ENCODE measurements around the gene HDAC4.

Gene HDAC4

GRCh38 chr2:239321596-239322415, 79.0 kb downstream of the HDAC4 start:
- DNase-seq: peak; percentile 8

DNA sequence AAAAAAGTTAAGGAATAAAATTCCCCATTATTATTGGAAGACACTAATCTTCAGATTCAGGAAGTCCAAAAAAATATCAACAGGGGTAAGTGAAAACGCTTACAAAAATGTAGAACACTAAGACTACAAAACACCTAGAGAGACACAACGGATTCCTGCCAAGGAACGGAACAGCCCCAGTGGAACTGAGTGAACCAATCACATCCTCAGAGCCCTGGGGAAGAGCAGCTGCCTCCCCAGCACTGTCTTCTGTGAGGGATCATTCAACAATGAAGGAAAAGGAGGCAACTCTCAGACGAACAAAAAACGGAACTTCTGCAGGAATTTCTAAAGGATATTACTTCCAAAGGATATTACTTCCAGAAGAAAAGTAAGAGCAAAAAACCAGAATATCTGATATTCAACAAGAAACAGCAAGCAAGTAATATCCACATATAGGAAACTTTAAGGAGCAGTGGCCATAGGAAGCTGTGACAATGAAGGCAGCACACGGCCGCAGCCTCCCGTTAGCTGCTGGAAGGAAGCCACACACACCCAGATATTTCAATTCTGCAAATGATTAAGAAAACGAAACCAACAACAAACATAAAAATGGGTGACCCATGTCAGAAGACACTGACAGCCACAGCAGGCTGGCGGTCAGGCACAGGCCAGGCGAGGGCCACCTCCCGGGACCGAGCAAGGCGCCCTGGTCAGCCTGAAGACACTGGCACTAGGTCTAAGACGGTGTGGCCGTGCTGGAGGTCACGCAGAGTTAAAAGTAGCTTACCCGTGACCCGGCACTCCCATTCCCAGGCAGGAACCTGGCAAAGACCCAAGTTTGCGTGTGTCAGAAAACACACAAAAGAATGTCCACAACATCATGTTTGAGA, 81.8 kb downstream of the HDAC4 start:
- DNase-seq: no peak

GRCh38 chr2:239318151-239318611, 82.6 kb downstream of the HDAC4 start:
- DNase-seq: no peak

DNA sequence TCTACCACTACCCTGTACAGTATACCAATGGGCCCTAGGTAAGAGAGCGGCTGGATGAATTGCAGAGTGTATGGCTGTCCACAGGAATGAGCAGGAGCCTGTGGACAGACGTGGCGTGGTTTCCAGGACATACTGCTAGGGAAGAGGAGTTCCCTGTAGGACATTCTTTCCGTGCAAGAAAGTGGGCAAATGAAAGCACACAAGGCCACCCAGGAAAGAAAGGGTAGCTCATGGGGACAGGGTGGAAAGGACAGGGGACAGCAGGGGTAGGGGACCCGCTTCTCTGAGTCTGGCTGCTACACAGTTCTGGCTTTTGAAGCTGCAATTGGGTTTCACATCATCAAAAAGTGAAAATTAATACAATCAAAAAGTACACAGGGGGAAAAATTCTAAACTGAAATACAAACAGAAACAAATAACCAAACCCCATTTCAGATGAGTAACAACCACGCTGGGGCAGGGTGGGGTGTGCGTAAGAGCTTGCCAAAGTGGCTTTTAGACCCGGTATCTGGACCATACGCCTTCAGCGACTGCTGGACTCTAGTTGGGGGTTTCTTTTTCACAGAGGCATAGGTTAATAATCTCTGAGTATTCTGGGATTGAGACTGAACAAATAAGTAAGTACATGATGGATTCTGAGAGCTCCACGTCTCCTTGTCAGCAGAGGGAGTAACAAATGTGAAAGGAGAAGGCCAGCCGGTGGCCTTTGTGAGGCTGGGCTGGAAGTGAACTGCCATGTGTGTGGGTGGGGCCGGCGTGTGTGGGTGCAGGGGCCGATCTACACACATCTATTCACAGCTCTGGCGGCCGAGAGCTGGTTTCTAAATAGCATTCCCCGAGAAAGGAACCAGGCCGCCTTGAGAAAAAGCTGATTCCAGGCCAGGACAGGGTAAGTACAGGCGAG, 84.0 kb downstream of the HDAC4 start:
- no peak for DNase-seq

GRCh38 chr2:239315308-239315707, 85.5 kb downstream of the HDAC4 start:
- no peak for DNase-seq

DNA sequence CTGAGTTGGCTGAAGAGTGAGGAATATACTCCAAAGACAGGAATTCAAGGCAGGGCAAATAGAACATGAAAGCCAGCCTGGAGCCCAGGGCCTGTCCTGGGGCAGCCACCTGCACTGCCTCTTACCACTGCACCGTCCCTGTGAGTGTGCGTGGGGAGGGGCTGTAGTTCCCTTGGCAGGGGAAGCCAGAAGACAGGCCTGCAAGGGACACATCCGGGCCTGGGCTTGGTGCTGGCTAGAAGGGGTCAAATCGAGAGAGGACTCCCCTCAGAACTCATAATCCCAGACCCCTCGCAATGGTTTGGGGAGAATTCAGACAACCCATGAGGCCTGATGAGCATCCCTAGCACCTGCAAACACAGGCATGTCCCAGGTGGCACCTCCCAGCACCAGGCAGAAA, 87.0 kb downstream of the HDAC4 start:
- DNase-seq: no peak

GRCh38 chr2:239312741-239313667, 87.8 kb downstream of the HDAC4 start:
- DNase-seq: no peak

DNA sequence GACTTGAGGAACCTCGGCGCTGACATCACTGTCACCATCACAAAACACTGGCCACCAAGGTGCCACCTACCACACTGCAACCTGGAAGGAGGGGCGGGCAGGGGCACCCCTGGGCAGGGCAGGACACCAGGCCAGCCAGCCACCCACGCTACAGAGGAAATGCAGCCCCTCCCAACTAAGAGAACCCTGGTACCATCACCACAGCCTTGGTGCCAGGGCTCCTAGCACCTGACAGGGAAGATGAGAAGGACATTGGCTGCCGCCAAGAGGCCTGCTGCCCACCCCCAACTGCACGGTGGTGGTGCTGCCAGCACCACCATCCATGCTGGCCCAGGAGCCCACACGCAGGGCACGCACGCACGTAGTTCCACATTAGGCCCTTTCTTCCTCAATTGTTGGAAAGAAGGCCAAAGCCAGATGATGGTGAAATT, 88.7 kb downstream of the HDAC4 start:
- no peak for DNase-seq

DNA sequence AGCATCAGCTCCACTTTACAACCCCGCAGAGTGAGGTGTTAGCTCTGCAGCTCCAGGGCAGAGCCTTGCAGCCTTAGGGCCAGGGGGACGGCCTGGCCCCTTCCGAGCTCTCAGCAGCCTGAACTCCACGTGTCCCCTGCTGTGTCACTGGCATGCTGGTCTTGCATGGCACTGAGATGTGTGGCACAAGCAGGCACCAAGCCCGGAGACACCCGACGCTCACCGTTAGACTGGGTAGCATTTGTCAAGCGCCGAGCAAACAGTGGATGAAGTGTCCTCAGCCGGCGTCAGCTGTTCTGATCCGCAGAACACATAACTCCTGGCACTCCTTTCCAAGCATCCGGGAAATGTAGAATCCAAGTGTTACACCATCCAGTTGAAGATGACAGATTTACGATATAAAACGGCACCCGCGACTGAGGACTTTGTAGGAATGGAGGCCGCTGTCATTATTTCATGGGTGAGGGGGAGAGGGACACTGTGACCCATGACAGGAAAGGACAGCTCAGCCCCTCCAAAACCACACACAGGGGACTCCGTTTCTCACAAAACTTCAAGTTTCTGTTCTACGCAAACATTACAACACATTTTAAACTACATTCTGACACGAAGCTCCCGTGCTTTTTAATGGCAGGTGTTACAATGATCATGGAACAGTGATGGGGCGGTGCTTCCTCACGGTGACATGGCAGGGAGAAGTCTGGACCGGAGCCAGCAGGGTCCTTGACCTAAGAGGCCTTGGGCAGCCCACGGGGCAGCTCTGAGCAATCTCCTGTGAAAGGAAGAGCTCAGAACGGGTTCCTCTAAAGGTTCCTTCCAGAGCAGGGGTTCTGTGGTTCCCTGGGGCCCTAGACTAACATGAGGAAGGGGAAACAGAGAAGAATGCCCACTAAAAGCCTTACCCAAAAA, 89.4 kb downstream of the HDAC4 start:
- no peak for DNase-seq

DNA sequence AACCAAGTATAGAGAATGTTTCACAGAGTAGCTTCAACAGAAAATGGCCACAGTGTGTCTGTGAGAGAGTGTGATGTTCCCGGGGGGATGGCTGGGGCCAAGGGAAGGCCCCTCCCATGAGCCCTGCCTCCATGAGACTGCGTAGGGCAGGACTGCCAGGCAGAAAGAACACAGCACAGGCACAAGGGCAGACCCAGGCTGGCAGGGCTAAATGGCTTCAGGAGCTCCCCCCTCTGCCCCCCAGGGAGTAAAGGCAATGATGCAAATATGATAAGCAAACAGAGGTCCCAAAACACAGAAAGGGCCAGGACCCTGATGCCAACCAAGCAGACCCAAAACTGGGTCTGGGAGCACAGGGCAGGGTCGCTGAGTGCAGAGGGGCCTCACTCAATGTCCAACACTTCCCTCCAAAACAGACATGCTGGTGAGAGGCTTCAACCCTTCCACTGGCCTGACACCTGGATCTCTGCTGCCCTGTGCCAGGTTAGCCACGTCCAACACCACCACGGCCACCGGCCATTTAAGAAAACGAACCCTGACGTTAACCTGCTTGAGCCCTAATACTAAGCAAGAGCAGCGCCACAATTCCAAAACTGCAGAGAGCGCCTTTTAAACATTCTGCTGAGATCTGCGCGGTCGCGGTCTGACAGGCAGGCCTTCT, 90.3 kb downstream of the HDAC4 start:
- DNase-seq: no peak

DNA sequence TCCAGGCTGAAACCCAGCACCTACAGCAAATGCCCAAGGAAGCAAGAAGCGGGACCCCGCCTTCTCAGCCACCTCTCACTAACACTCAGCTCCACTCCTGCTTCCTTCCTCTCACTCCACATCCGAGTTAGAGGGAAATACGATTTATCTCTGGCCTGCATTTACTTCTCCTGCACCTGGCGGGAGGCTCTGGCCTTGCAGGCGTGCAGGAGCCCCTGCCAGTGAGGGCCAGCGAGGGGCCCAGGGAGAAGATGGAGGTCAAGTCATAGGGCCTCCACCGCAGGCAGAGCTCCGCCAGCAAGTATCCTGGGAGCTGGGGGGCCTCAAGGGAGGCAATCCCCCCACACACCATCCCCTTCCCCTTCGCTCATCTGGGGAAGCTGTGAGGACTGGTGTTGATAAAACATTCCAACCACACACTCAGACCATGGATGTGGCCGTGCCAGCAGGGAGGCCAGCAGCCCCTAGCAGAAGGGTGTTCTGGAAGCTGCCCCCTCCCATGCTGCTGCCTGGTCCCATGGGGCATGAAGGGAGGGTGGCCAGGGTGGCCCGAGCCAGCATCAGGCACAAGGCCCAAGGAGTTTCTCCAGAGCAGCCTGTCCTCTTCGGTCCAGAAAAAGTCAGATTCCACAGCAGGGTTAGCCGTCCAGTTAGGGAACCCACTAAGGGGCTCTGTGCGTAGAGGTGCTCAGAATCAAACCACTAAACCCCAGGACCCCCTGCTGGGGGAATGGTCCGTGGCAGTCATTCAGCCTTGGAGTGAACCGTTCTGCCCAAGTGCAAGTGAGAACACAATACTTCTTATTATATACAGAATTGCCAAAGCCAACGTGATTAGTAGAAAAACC, 91.2 kb downstream of the HDAC4 start:
- DNase-seq: no peak

- DNase-seq: no peak
Observed at GRCh38 chr2:239308661-239309397, 92.0 kb downstream of the HDAC4 start.

- DNase-seq: no peak
Observed at GRCh38 chr2:239307921-239308613, 92.8 kb downstream of the HDAC4 start.

- no peak for DNase-seq
Observed at GRCh38 chr2:239307221-239307569, 93.6 kb downstream of the HDAC4 start.

DNA sequence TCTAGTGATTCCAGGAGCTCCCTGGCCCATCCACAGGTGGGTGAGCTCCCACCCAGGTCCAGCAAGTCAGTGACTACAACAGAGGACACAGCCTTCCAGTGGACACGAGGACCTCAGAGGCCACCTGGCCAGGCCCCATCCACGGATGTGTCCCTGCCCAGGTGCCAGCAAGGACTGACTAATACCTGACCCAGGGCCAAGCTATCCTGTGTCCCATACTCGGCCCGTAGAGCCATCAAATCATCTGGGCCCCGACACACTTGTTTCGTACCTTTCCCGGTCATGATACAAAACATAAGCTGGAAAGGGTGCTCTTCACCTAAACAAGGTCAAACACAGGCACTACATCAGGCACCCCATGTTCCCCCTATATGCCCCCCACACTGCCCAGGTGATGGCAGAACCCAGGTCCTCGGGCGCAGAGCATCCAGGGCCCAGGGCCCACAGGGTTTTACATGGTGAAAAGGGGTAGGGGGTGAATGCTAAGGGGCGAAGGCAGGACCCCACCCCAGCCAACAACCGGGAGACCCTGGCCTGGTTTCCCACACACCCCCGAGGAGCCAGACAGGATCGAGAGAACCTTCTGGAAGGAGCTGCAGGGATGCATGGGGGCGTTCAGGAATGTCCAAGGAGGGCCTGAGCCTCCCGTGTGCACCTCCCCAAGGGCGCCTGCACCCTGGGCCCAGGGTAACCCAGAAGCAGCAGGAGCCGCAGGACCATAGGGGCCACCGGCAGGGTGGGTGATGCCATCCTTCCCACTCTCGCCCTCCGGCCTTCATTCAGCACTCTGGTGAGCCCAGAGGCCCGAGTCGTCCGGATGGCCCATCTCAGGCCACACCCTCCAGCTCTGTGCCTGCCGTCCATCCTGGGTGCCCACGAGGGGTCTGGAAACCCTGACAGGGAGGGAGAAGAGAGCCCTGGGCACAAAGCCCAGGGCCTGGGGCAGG, 94.3 kb downstream of the HDAC4 start:
- no peak for DNase-seq

GRCh38 chr2:239305771-239306170, 95.0 kb downstream of the HDAC4 start:
- DNase-seq: no peak

DNA sequence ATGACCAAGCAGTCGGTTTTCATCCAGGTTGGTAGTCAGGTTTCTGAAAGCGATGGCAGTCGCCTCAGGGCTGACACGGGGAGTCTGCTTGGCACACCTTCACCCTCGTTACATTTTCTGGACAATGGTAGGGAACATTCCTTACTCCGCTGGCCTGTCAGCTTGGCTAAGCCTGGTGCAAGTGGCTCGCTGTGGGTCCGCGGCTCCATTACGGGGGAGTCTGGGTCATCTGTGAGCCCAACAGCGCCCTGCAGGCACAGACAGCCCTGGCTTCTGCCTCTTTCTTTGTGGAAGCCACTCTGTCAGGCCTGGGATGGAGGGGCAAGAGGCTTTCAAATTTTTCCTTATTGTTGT, 95.6 kb downstream of the HDAC4 start:
- DNase-seq: no peak
